H9 (cell line): Measurements from ENCODE around the gene PLB1. TPM values are rescaled to one million over a fixed set of nuclear protein-coding genes. Genes with fewer than 3 reads are reported as not detected.

ENCODE experiments used
- DNase-seq: peaks from one replicate; pipeline ENCODE4 v3.0.0-alpha.2; 2017
- H2AFZ ChIP-seq: one replicate; pipeline ENCODE4 v1.6.1; 2013; ENCODE audit warnings: mild to moderate bottlenecking, low read length, control low read depth, moderate library complexity
- H2AK5ac ChIP-seq: 2 replicates; pipeline ENCODE4 v1.6.1; 2013; ENCODE audit warnings: low read length, control low read depth, mixed read lengths; ENCODE audit not compliant: insufficient read length
- H2BK120ac ChIP-seq: one replicate; pipeline ENCODE4 v1.6.1; 2013; ENCODE audit warnings: low read depth, mild to moderate bottlenecking, low read length, control low read depth, inconsistent platforms; ENCODE audit not compliant: poor library complexity, severe bottlenecking
- H2BK12ac ChIP-seq: 2 replicates; pipeline ENCODE4 v1.6.1; 2013; ENCODE audit warnings: low read length, control low read depth, mixed read lengths, low read depth; ENCODE audit not compliant: insufficient read length
- H2BK15ac ChIP-seq: 2 replicates; pipeline ENCODE4 v1.6.1; 2013; ENCODE audit warnings: low read depth, low read length, control low read depth
- H2BK20ac ChIP-seq: one replicate; pipeline ENCODE4 v1.6.1; 2013; ENCODE audit warnings: low read depth, mild to moderate bottlenecking, low read length, control low read depth, inconsistent platforms; ENCODE audit not compliant: poor library complexity, severe bottlenecking
- H2BK5ac ChIP-seq: 2 replicates; pipeline ENCODE4 v1.6.1; 2013; ENCODE audit warnings: low read length, control low read depth, mixed read lengths; ENCODE audit not compliant: insufficient read length
- H3K14ac ChIP-seq: 2 replicates; pipeline ENCODE4 v1.6.1; 2013; ENCODE audit warnings: low read length, control low read depth; ENCODE audit not compliant: insufficient read depth
- H3K18ac ChIP-seq: 2 replicates; pipeline ENCODE4 v1.6.1; 2013; ENCODE audit warnings: low read depth, mild to moderate bottlenecking, mixed read lengths, low read length, control low read depth; ENCODE audit not compliant: insufficient read length
- H3K23ac ChIP-seq: 2 replicates; pipeline ENCODE4 v1.6.1; 2013; ENCODE audit warnings: low read length, control low read depth, mixed read lengths, low read depth; ENCODE audit not compliant: insufficient read length
- H3K23me2 ChIP-seq: 2 replicates; pipeline ENCODE4 v1.6.1; 2013; ENCODE audit warnings: low read depth, mild to moderate bottlenecking, mixed read lengths, low read length, control low read depth; ENCODE audit not compliant: insufficient read length, poor library complexity, severe bottlenecking
- H3K27ac ChIP-seq: 2 replicates; pipeline ENCODE4 v1.5.1; 2013; ENCODE audit warnings: low read length, control low read depth, mixed read lengths, low read depth; ENCODE audit not compliant: insufficient read length
- H3K27me3 ChIP-seq: 2 replicates; pipeline ENCODE4 v1.6.1; 2013; ENCODE audit warnings: low read length, control low read depth, inconsistent platforms; ENCODE audit not compliant: insufficient read depth
- H3K4ac ChIP-seq: 2 replicates; pipeline ENCODE4 v1.6.1; 2013; ENCODE audit warnings: low read depth, mild to moderate bottlenecking, control low read depth, inconsistent platforms, low read length, moderate library complexity
- H3K4me1 ChIP-seq: 2 replicates; pipeline ENCODE4 v1.6.1; 2013; ENCODE audit warnings: low read length, control low read depth, inconsistent platforms; ENCODE audit not compliant: insufficient read depth
- H3K4me2 ChIP-seq: 2 replicates; pipeline ENCODE4 v1.6.1; 2013; ENCODE audit warnings: low read length, control low read depth, mixed read lengths; ENCODE audit not compliant: insufficient read length, insufficient read depth
- H3K56ac ChIP-seq: 2 replicates; pipeline ENCODE4 v1.6.1; 2013; ENCODE audit warnings: low read depth, mild to moderate bottlenecking, mixed read lengths, low read length, control low read depth; ENCODE audit not compliant: insufficient read length
- H3K79me1 ChIP-seq: 2 replicates; pipeline ENCODE4 v1.6.1; 2013; ENCODE audit warnings: low read depth, mild to moderate bottlenecking, moderate library complexity, low read length, control low read depth, inconsistent platforms; ENCODE audit not compliant: insufficient read depth, poor library complexity, severe bottlenecking
- H3K79me2 ChIP-seq: 2 replicates; pipeline ENCODE4 v1.6.1; 2013; ENCODE audit warnings: low read length, control low read depth, inconsistent platforms; ENCODE audit not compliant: insufficient read depth
- H3K9ac ChIP-seq: 2 replicates; pipeline ENCODE4 v1.6.1; 2013; ENCODE audit warnings: low read length, control low read depth, mixed read lengths; ENCODE audit not compliant: insufficient read length; ENCODE audit errors: extremely low read depth
- H3K9me3 ChIP-seq: one replicate; pipeline ENCODE4 v1.6.1; 2013; ENCODE audit warnings: low read depth, low read length, inconsistent platforms; ENCODE audit not compliant: control insufficient read depth
- H3T11ph ChIP-seq: one replicate; pipeline ENCODE4 v1.6.1; 2013; ENCODE audit warnings: mild to moderate bottlenecking, low read length, control low read depth, inconsistent platforms
- H4K20me1 ChIP-seq: one replicate; pipeline ENCODE4 v1.6.1; 2013; ENCODE audit not compliant: control insufficient read depth, insufficient read length, insufficient read depth
- H4K5ac ChIP-seq: 2 replicates; pipeline ENCODE4 v1.6.1; 2013; ENCODE audit warnings: low read depth, mild to moderate bottlenecking, mixed read lengths, low read length, control low read depth; ENCODE audit not compliant: insufficient read length
- H4K8ac ChIP-seq: replicated peaks from 2 replicates; pipeline ENCODE4 v1.6.1; 2013; ENCODE audit warnings: low read length, control low read depth, mixed read lengths, low read depth; ENCODE audit not compliant: insufficient read length
- H4K91ac ChIP-seq: 2 replicates; pipeline ENCODE4 v1.6.1; 2013; ENCODE audit warnings: low read depth, mild to moderate bottlenecking, moderate library complexity, mixed read lengths, low read length, control low read depth; ENCODE audit not compliant: insufficient read length
- H3K27ac Mint-ChIP-seq, 3 experiments: 2 replicates in 2 of 3; 3 replicates in 1 of 3; pipeline ENCODE4 v1.8.0; 2020 to 2021; ENCODE audit warnings: mixed read lengths in 3 of 3, mild to moderate bottlenecking in 1 of 3, moderate library complexity in 1 of 3
- H3K27me3 Mint-ChIP-seq: 2 replicates; pipeline ENCODE4 v1.8.0; 2021; ENCODE audit warnings: low read depth, mild to moderate bottlenecking, moderate library complexity, mixed read lengths
- H3K36me3 Mint-ChIP-seq, 3 experiments: 2 replicates in 2 of 3; 3 replicates in 1 of 3; pipeline ENCODE4 v1.8.0; 2020 to 2021; ENCODE audit warnings: low read depth in 3 of 3, mixed read lengths in 3 of 3; ENCODE audit not compliant: insufficient read depth in 1 of 3
- H3K4me1 Mint-ChIP-seq, 2 experiments: 2 replicates each; pipeline ENCODE4 v1.8.0; 2020; ENCODE audit warnings: mixed read lengths in 2 of 2
- H3K4me3 Mint-ChIP-seq, 2 experiments: 2 replicates in 1 of 2; 3 replicates in 1 of 2; pipeline ENCODE4 v1.8.0; 2020 to 2021; ENCODE audit warnings: mild to moderate bottlenecking in 2 of 2, mixed read lengths in 2 of 2, moderate library complexity in 1 of 2
- H3K9me3 Mint-ChIP-seq, 2 experiments: 2 replicates in 1 of 2; 3 replicates in 1 of 2; pipeline ENCODE4 v1.8.0; 2020; ENCODE audit warnings: mild to moderate bottlenecking in 2 of 2, mixed read lengths in 2 of 2, moderate library complexity in 1 of 2
- WGBS: extraction: QIAGEN DNeasy Blood & Tissue Kit; methylation state at CpG from one replicate; pipeline ENCODE4 v1.1.7; 2013; ENCODE audit warnings: missing lambda C conversion rate, low lambda C conversion rate, mixed read lengths; ENCODE audit not compliant: insufficient read length; ENCODE audit errors: extremely low coverage; 5-methylcytosine and 5-hydroxymethylcytosine counted together
- total RNA-seq: library from RNA; stranded (reverse); gene quantifications from 2 replicates; pipeline ENCODE4 v1.2.1, GENCODE V29; 2021
- TF ChIP-seq, protein P1 (sequence below): fragments of 200-600 bp; sonication (generic); conservative IDR thresholded peaks from 3 replicates; pipeline ENCODE4 v1.8.0; 2021; ENCODE audit warnings: antibody characterized with exemption, mild to moderate bottlenecking

Gene PLB1
- total RNA-seq, 1 experiment from 2014 or later, result not detected

DNA sequence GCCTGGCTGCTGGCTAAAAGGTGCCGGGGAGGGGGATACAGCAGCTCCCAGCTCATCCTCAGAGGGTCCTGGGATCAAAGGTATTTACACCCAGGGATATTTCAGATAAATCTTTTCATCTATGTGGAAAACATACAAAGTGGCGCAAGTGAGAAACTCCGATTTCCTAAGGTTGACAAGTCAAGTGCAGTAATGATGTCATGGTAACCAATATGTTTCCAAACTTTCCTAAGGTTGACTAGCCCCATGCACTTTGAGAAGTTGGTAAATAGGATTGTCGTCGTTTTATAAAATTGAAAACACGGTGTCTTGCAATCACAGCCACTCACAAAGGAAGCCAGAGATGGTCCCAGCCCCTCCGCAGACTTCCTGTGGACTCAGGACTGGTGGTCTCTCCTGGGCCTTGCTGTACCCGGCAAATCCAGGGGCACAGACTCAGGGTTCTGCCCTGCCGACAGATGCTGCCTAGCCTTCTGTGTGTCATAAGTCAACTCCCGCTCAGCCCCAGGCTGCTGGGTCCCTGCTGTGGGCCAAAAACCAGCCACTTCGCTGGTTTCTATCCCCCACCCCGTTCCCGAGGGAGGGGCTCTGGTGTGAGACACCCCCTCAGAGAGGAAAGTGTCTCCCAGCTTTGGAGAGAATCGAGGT lies 144.5 kb downstream of the PLB1 start:
- H3K27me3 ChIP-seq, result no peaks in the 10 kb centered on the region
- H2BK5ac ChIP-seq, result no peak overlapping the region
- H4K5ac ChIP-seq, result no peak overlapping the region
- no peaks in the 10 kb centered on the region for H3K4me1 ChIP-seq
- WGBS, result no CpG with 5 or more reads among the region's 14 CpGs
- no peak for DNase-seq
- H3K27me3 Mint-ChIP-seq, result peaks cover 4% of the 10 kb centered on the region
- H2BK15ac ChIP-seq, result no peak overlapping the region
- H3K56ac ChIP-seq, result no peak overlapping the region
- TF ChIP-seq, protein P1, sequence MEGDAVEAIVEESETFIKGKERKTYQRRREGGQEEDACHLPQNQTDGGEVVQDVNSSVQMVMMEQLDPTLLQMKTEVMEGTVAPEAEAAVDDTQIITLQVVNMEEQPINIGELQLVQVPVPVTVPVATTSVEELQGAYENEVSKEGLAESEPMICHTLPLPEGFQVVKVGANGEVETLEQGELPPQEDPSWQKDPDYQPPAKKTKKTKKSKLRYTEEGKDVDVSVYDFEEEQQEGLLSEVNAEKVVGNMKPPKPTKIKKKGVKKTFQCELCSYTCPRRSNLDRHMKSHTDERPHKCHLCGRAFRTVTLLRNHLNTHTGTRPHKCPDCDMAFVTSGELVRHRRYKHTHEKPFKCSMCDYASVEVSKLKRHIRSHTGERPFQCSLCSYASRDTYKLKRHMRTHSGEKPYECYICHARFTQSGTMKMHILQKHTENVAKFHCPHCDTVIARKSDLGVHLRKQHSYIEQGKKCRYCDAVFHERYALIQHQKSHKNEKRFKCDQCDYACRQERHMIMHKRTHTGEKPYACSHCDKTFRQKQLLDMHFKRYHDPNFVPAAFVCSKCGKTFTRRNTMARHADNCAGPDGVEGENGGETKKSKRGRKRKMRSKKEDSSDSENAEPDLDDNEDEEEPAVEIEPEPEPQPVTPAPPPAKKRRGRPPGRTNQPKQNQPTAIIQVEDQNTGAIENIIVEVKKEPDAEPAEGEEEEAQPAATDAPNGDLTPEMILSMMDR, result no peak
- H4K91ac ChIP-seq, result no peak overlapping the region
- H3K79me1 ChIP-seq, result no peaks in the 10 kb centered on the region
- H3K4me3 Mint-ChIP-seq, result no peak overlapping the region
- H3K4ac ChIP-seq, result no peak overlapping the region
- H2AK5ac ChIP-seq, result no peak overlapping the region
- H3K27ac Mint-ChIP-seq, result peak overlapping the region in 1 of 3 experiments; percentile 19; a peak in 1 of 7 replicates
- no peak overlapping the region for H2AFZ ChIP-seq
- no peak overlapping the region for H2BK120ac ChIP-seq
- peaks cover 15 to 21% of the 10 kb centered on the region in 2 experiments for H3K4me1 Mint-ChIP-seq
- no peak overlapping the region for H3T11ph ChIP-seq
- H3K23me2 ChIP-seq, result no peaks in the 10 kb centered on the region
- H3K27ac ChIP-seq, result no peak overlapping the region
- no peak overlapping the region for H4K8ac ChIP-seq
- no peaks in the 10 kb centered on the region for H4K20me1 ChIP-seq
- H2BK12ac ChIP-seq, result no peak overlapping the region
- H3K9me3 ChIP-seq, result no peaks in the 10 kb centered on the region
- no peak overlapping the region for H3K18ac ChIP-seq
- H3K23ac ChIP-seq, result no peak overlapping the region
- H3K79me2 ChIP-seq, result no peaks in the 10 kb centered on the region
- no peak overlapping the region for H3K9ac ChIP-seq
- no peak overlapping the region for H3K4me2 ChIP-seq
- H3K9me3 Mint-ChIP-seq, result no peaks in the 10 kb centered on the region; a peak in 1 of 5 replicates
- H3K36me3 Mint-ChIP-seq, result no peaks in the 10 kb centered on the region
- H3K14ac ChIP-seq, result no peak overlapping the region
- H2BK20ac ChIP-seq, result no peak overlapping the region
